ENCODE measurements around the gene RETNLB. TPM values are rescaled to one million over a fixed set of nuclear protein-coding genes. Genes with fewer than 3 reads are reported as not detected.

RETNLB gene
- not detected for polyA plus RNA-seq (ENCODE audit: insufficient read length)

GRCh38 chr3:108757404-108757982 is at the start of gene RETNLB:
TSS of gene RETNLB (minus strand) at chr3:108757410. CDS start at chr3:108757185, 225 bp downstream.
- DNase-seq (ENCODE audit: low read depth), result no peak

- DNase-seq (ENCODE audit: low read depth), result no peak
These were observed 49.1 kb upstream of the RETNLB start for GRCh38 chr3:108806316-108806715.

- no peak for DNase-seq (ENCODE audit: low read depth)
These were observed 47.8 kb upstream of the RETNLB start for GRCh38 chr3:108804966-108805365.

GRCh38 chr3:108804437-108804836 is 47.2 kb upstream of the RETNLB start:
- no peak for DNase-seq (ENCODE audit: low read depth)

GRCh38 chr3:108791473-108791872 is 34.3 kb upstream of the RETNLB start:
- DNase-seq (ENCODE audit: low read depth), result no peak

- DNase-seq (ENCODE audit: low read depth), result no peak
These were observed 23.0 kb upstream of the RETNLB start for GRCh38 chr3:108780235-108780634.

GRCh38 chr3:108779496-108779895 is 22.3 kb upstream of the RETNLB start:
- no peak for DNase-seq (ENCODE audit: low read depth)

GRCh38 chr3:108775649-108776048 is 18.4 kb upstream of the RETNLB start:
- DNase-seq (ENCODE audit: low read depth), result no peak

- no peak for DNase-seq (ENCODE audit: low read depth)
These were observed 10.0 kb upstream of the RETNLB start for GRCh38 chr3:108767253-108767652.

- no peak for DNase-seq (ENCODE audit: low read depth)
These were observed 1.5 kb downstream of the RETNLB start for GRCh38 chr3:108755686-108756085.

- DNase-seq (ENCODE audit: low read depth), result no peak
These were observed 12.4 kb downstream of the RETNLB start for GRCh38 chr3:108744762-108745161.

- DNase-seq (ENCODE audit: low read depth), result no peak
These were observed 14.3 kb downstream of the RETNLB start for GRCh38 chr3:108742929-108743328.

GRCh38 chr3:108736821-108737220 is 20.4 kb downstream of the RETNLB start:
- DNase-seq (ENCODE audit: low read depth), result no peak

- no peak for DNase-seq (ENCODE audit: low read depth)
These were observed 28.3 kb downstream of the RETNLB start for GRCh38 chr3:108728934-108729333.

- DNase-seq (ENCODE audit: low read depth), result no peak
These were observed 29.1 kb downstream of the RETNLB start for GRCh38 chr3:108728105-108728504.

- no peak for DNase-seq (ENCODE audit: low read depth)
These were observed 33.1 kb downstream of the RETNLB start for GRCh38 chr3:108724101-108724500.

GRCh38 chr3:108722724-108723123 is 34.5 kb downstream of the RETNLB start:
- no peak for DNase-seq (ENCODE audit: low read depth)

- DNase-seq (ENCODE audit: low read depth), result no peak
These were observed 37.9 kb downstream of the RETNLB start for GRCh38 chr3:108719178-108719806.

- DNase-seq (ENCODE audit: low read depth), result no peak
These were observed 38.8 kb downstream of the RETNLB start for GRCh38 chr3:108718454-108718853.

GRCh38 chr3:108713816-108714215 is 43.4 kb downstream of the RETNLB start:
- no peak for DNase-seq (ENCODE audit: low read depth)

- no peak for DNase-seq (ENCODE audit: low read depth)
These were observed 44.1 kb downstream of the RETNLB start for GRCh38 chr3:108713009-108713516.

All from forelimb muscle (tissue), 1 donor.